Measurements from ENCODE around the gene TMEM164. TPM values are rescaled to one million over a fixed set of nuclear protein-coding genes. Genes with fewer than 3 reads are reported as not detected.

TMEM164 gene
- polyA plus RNA-seq, 1 donor (not counting 4 experiments of a cell fraction or from before 2014, with no cell fraction given) = 15.3 TPM

- H3K4me2 ChIP-seq (ENCODE audit: control insufficient read depth, extremely low read depth, insufficient read depth, low read depth, low read length) = no peak overlapping the region
- FAIRE-seq (no peak), DNase-seq (ENCODE audit: low read depth, low spot score) (no peak)
- peaks cover 3% of the 10 kb centered on the region for H3K4me1 ChIP-seq (ENCODE audit: control insufficient read depth, extremely low read depth, insufficient read depth, low read length)
- no peaks in the 10 kb centered on the region for H3K36me3 ChIP-seq (ENCODE audit: control insufficient read depth in 2 of 2, extremely low read depth in 1 of 2, insufficient read depth in 2 of 2, low read length in 2 of 2)
- no peaks in the 10 kb centered on the region for H3K79me2 ChIP-seq (ENCODE audit: control insufficient read depth, insufficient read depth, low read length)
- TF ChIP-seq, protein P1, sequence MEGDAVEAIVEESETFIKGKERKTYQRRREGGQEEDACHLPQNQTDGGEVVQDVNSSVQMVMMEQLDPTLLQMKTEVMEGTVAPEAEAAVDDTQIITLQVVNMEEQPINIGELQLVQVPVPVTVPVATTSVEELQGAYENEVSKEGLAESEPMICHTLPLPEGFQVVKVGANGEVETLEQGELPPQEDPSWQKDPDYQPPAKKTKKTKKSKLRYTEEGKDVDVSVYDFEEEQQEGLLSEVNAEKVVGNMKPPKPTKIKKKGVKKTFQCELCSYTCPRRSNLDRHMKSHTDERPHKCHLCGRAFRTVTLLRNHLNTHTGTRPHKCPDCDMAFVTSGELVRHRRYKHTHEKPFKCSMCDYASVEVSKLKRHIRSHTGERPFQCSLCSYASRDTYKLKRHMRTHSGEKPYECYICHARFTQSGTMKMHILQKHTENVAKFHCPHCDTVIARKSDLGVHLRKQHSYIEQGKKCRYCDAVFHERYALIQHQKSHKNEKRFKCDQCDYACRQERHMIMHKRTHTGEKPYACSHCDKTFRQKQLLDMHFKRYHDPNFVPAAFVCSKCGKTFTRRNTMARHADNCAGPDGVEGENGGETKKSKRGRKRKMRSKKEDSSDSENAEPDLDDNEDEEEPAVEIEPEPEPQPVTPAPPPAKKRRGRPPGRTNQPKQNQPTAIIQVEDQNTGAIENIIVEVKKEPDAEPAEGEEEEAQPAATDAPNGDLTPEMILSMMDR (optimal IDR thresholded peaks at IDR 0.05 in 1 of 3, IDR thresholded peaks at IDR 0.05 in 1 of 3, conservative IDR thresholded peaks at IDR 0.05 in 1 of 3; ENCODE audit: extremely low read depth in 1 of 3, insufficient read depth in 2 of 3, low read length in 3 of 3) = no peak
- TF ChIP-seq EZH2 (IDR thresholded peaks at IDR 0.05; ENCODE audit: low read length) = no peak
- peaks cover 3% of the 10 kb centered on the region for H3K27me3 ChIP-seq (ENCODE audit: control insufficient read depth, extremely low read depth, insufficient read depth, low read length)
- H4K20me1 ChIP-seq (ENCODE audit: control insufficient read depth, extremely low read depth, insufficient read depth, low read length) = no peaks in the 10 kb centered on the region
- no peaks in the 10 kb centered on the region for H3K9me3 ChIP-seq (ENCODE audit: control insufficient read depth, low read depth, low read length)
- no peak overlapping the region for H3K4me3 ChIP-seq (ENCODE audit: control insufficient read depth in 2 of 3, extremely low read depth in 1 of 3, insufficient read depth in 2 of 3, low read depth in 1 of 3, low read length in 3 of 3)
- dilution Hi-C loops (cut with MboI; ENCODE audit: extremely low pct_ligation_motif_present, low sequenced_read_pairs) = no loop called here
- no peak overlapping the region for H2AFZ ChIP-seq (ENCODE audit: control insufficient read depth, low read length)
- no peak overlapping the region for H3K9ac ChIP-seq (ENCODE audit: control insufficient read depth, extremely low read depth, insufficient read depth, low read length)
- H3K9me1 ChIP-seq (ENCODE audit: control insufficient read depth, extremely low read depth, insufficient read depth, low read length) = no peaks in the 10 kb centered on the region
- H3K27ac ChIP-seq (ENCODE audit: control insufficient read depth, insufficient read depth, low read length) = no peak overlapping the region
Measured at GRCh38 chrX:110168585-110168984, 165.7 kb downstream of the TMEM164 start.

- Histone ChIP-seq H3K4me3 (ENCODE audit: control insufficient read depth in 2 of 3, extremely low read depth in 1 of 3, insufficient read depth in 2 of 3, low read depth in 1 of 3, low read length in 3 of 3) (no peak overlapping the region), H3K9me1 (ENCODE audit: control insufficient read depth, extremely low read depth, insufficient read depth, low read length) (no peaks in the 10 kb centered on the region), H3K36me3 (ENCODE audit: control insufficient read depth in 2 of 2, extremely low read depth in 1 of 2, insufficient read depth in 2 of 2, low read length in 2 of 2) (no peaks in the 10 kb centered on the region), H3K27ac (ENCODE audit: control insufficient read depth, insufficient read depth, low read length) (no peak overlapping the region), H4K20me1 (ENCODE audit: control insufficient read depth, extremely low read depth, insufficient read depth, low read length) (no peaks in the 10 kb centered on the region), H3K4me1 (ENCODE audit: control insufficient read depth, extremely low read depth, insufficient read depth, low read length) (peaks cover 8% of the 10 kb centered on the region), H3K79me2 (ENCODE audit: control insufficient read depth, insufficient read depth, low read length) (no peaks in the 10 kb centered on the region), H3K4me2 (ENCODE audit: control insufficient read depth, extremely low read depth, insufficient read depth, low read depth, low read length) (no peak overlapping the region), H3K9me3 (ENCODE audit: control insufficient read depth, low read depth, low read length) (no peaks in the 10 kb centered on the region), H2AFZ (ENCODE audit: control insufficient read depth, low read length) (no peak overlapping the region), H3K27me3 (ENCODE audit: control insufficient read depth, extremely low read depth, insufficient read depth, low read length) (peaks cover 3% of the 10 kb centered on the region), H3K9ac (ENCODE audit: control insufficient read depth, extremely low read depth, insufficient read depth, low read length) (no peak overlapping the region)
- dilution Hi-C loops (cut with MboI; ENCODE audit: extremely low pct_ligation_motif_present, low sequenced_read_pairs) = no loop called here
- no peak for DNase-seq (ENCODE audit: low read depth, low spot score)
- FAIRE-seq = no peak
- no peak for TF ChIP-seq EZH2 (IDR thresholded peaks at IDR 0.05; ENCODE audit: low read length)
- TF ChIP-seq, protein P1 (optimal IDR thresholded peaks at IDR 0.05 in 1 of 3, IDR thresholded peaks at IDR 0.05 in 1 of 3, conservative IDR thresholded peaks at IDR 0.05 in 1 of 3; ENCODE audit: extremely low read depth in 1 of 3, insufficient read depth in 2 of 3, low read length in 3 of 3) = no peak
Measured at GRCh38 chrX:110170029-110170428, 167.1 kb downstream of the TMEM164 start.
